Measurements from ENCODE around the gene ZPR1.
A peak's percentile ranks its signal among the peaks of the same experiment; 100 is the strongest.
"Not testable (repeated sequence)": the region's sequence is repeated elsewhere in the genome, so short reads cannot be mapped to it uniquely, and the experiment has no call there.

The ZPR1 gene

DNA sequence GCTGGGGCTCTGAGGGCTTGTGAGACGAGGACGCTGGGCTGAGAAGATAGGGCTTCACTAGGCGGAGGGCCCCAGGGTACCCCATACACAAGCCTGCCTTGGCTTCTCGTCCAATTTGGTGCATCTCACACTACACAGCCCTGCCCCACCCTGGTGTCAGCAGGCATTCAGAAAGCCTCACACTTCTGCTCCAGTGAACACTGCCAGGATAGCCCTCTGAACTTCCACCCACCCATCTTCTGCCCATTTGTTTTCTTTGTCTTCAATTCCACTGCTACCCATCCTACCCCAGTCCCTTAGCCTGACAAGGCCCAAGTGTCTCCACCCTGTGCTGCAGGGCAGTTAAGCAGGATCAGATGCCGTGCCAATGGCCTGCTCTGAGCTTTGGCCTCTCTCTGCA, 13.2 kb downstream of the ZPR1 start:
- TF ChIP-seq CTCF (IDR thresholded peaks at IDR 0.05; ENCODE audit: insufficient read depth, low read depth, low read length, missing control alignments) = no peak
- H3K4me3 ChIP-seq (ENCODE audit: low read length) = no peak overlapping the region
- no peak for DNase-seq (ENCODE audit: low read depth)

DNA sequence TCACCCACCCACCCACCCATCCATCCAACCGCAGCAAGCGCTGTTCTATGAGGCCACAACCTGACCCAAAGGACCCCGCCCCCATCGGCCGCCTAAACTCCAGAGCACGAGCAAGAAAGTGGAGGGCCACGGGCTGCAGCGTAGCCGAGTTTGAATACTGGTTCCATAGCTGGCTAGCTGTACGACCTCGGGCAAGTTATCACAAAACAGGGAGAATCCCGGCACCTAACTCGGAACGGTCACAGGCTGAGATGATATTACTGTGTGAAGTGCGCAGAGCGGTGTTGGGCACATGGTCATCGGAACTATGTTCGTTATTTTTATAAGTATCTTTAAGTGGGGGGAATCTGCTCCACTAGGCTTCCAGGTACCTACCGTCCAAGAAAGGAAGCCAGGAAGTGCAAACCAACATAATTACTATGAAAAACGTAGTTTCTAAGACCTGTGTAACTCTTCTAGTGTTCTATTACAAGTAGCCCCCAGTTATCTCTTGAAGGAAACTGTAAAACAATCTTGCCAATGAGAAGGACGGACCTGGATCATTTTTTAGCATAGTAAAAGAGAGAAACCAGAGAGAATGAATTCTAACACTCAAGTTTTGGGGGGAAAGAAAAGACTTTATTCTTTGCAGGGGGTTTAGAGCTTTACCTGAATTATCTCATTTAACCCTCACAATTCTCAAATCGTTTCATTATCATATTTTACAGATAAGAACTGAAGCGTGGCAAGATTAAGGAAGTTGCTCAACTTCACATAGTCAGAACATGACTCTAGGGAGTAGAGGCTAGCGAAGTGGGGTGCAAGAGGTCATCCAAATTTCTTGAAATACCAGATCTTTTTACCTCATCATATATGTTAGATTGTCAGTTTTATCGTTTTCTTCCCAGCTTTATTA, 14.4 kb downstream of the ZPR1 start:
- peak overlapping the region; percentile 76 for H3K4me3 ChIP-seq (ENCODE audit: low read length)
- peak; percentile 22 for DNase-seq (ENCODE audit: low read depth)
- no peak for TF ChIP-seq CTCF (IDR thresholded peaks at IDR 0.05; ENCODE audit: insufficient read depth, low read depth, low read length, missing control alignments)

DNA sequence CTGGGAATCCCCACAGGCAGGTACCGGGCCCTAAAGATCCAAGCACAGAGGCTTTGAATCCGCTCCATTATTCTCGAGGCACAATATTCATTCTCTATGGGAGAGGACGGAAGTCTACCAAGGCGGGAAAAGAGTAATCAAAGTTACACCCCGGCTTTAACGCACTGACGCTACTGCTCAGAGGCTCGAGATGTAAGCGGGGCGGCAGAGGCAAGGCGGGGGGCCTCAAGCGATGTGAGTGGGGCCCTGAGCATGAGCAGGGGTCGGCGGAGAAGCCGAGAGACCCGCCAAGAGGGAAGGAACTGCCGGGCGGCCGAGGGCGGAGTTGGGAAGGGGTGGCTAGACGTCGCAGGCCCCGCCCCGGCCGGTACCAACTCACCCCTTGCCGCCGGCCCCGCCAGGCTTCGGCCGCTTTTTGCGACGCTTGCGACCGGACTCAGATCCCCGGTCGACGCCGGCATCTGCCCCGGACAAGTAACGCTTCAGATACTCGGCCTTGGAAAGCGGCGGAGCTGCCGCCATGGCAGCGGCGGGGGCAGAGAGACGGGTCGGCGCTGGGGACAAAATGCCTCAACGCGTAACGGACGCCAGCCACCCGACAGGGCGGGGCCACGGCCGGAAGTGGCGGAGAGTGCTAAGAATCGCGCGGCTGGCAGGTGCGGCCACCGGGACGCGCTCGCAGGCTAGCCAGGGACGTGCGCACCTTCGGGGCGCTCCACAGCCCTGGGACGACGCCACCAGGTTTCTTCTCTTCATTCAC, 15.2 kb downstream of the ZPR1 start, which contains the start of gene BUD13:
Gene BUD13, minus strand, starts transcription at position 545 of the 760 bp plus-strand sequence. Its CDS starts 23 bp downstream, at position 522.
- TF ChIP-seq CTCF (IDR thresholded peaks at IDR 0.05; ENCODE audit: insufficient read depth, low read depth, low read length, missing control alignments) = no peak
- peak; percentile 91 for DNase-seq (ENCODE audit: low read depth)
- peak within 1 kb of the TSS; percentile 76 for H3K4me3 ChIP-seq (ENCODE audit: low read length)

DNA sequence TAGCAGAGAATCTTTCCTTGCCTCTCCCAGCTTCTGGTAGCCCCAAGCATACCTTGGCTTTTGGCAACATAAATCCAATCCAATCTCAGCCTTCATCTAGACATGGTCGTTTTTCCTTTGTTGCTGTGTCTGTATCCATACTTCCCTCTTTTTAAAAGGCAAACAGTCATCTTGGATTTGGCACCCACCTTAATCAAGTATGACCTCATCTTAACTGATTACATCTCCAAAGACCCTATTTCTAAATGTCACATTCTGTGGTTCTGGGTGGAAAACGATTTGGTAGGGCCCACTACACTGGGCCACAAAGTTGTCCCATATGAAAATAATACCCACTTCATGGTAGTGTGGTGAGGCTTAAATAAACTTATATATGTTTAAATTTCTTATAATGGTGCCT, 15.9 kb downstream of the ZPR1 start:
- no peak for DNase-seq (ENCODE audit: low read depth)
- TF ChIP-seq CTCF (IDR thresholded peaks at IDR 0.05; ENCODE audit: insufficient read depth, low read depth, low read length, missing control alignments) = no peak
- H3K4me3 ChIP-seq (ENCODE audit: low read length) = peak overlapping the region; percentile 76

- H3K4me3 ChIP-seq (ENCODE audit: low read length) = no peak overlapping the region
- TF ChIP-seq CTCF (IDR thresholded peaks at IDR 0.05; ENCODE audit: insufficient read depth, low read depth, low read length, missing control alignments) = no peak
- DNase-seq (ENCODE audit: low read depth) = no peak
These were observed 25.7 kb downstream of the ZPR1 start for GRCh38 chr11:116762132-116762531.

DNA sequence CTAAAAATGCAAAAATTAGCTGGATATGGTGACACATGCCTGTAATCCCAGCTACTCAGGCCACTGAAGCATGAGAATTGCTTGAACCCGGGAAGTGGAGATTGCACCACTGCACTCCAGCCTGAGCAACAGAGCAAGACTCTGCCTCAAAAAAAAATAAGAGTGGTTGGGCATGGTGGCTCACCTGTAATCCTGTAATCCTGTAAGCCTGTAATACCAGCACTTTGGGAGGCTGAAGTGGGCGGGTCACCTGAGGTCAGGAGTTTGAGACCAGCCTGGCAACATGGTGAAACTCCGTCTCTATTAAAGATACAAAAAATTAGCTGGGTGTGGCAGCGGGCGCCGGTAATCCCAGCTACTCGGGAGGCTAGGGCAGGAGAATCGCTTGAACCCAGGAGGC, 31.8 kb downstream of the ZPR1 start:
- H3K4me3 ChIP-seq (ENCODE audit: low read length); DNase-seq (ENCODE audit: low read depth): not testable (repeated sequence)

GRCh38 chr11:116750070-116750718, 37.6 kb downstream of the ZPR1 start:
- no peak for DNase-seq (ENCODE audit: low read depth)
- TF ChIP-seq CTCF (IDR thresholded peaks at IDR 0.05; ENCODE audit: insufficient read depth, low read depth, low read length, missing control alignments) = no peak
- H3K4me3 ChIP-seq (ENCODE audit: low read length) = no peak overlapping the region
